Caco-2 (cell line): ENCODE results near the gene FARP1. TPM values are rescaled to one million over a fixed set of nuclear protein-coding genes. Genes with fewer than 3 reads are reported as not detected.

Source experiments
- BruUV-seq: library from RNA; stranded (reverse); fragments of 400-500 nt; replicated peaks from 2 replicates; lab custom pipeline; 2021; lab: Mats Ljungman, UMichigan
- CTCF ChIA-PET: fragments of 300-600 bp; sonication (Branson Sonifier 250); formaldehyde crosslinking; loops from one replicate; lab custom pipeline; 2022; ENCODE audit warnings: antibody characterized with exemption; lab: Charles Lee
- POLR2A ChIA-PET: fragments of 300-600 bp; sonication (Branson Sonifier 250); formaldehyde crosslinking; loops from one replicate; lab custom pipeline; 2022; ENCODE audit warnings: antibody characterized with exemption; lab: Charles Lee
- DNase-seq, 2 experiments: peaks; one replicate each; pipeline versions ENCODE4 v3.0.0 to v3.0.0-alpha.2; 2020 to 2022
- H3K27me3 ChIP-seq: replicated peaks from 2 replicates; pipeline ENCODE4 v1.6.0; 2011; ENCODE audit warnings: low read length; ENCODE audit not compliant: control insufficient read depth, insufficient read depth
- H3K36me3 ChIP-seq: 2 replicates; pipeline ENCODE4 v1.5.1; 2011; ENCODE audit warnings: low read length; ENCODE audit not compliant: control insufficient read depth, insufficient read depth
- H3K4me1 ChIP-seq: fragments of 250-450 bp; sonication (Bioruptor Pico); 2 replicates; pipeline ENCODE4 v1.5.1; 2020; ENCODE audit warnings: mild to moderate bottlenecking
- H3K4me3 ChIP-seq: 2 replicates; pipeline ENCODE4 v1.5.1; 2011; ENCODE audit warnings: low read depth, mild to moderate bottlenecking, control low read depth, low read length
- H3K9me3 ChIP-seq: fragments of 250-450 bp; sonication (Bioruptor Pico); 2 replicates; pipeline ENCODE4 v1.5.1; 2020; ENCODE audit warnings: mild to moderate bottlenecking, moderate library complexity
- H3K27ac Mint-ChIP-seq: one replicate; pipeline ENCODE4 v1.8.0; 2022; ENCODE audit warnings: mixed read lengths; ENCODE audit not compliant: unreplicated experiment
- H3K27me3 Mint-ChIP-seq: one replicate; pipeline ENCODE4 v1.8.0; 2022; ENCODE audit warnings: mixed read lengths; ENCODE audit not compliant: insufficient read depth, unreplicated experiment
- H3K36me3 Mint-ChIP-seq: one replicate; pipeline ENCODE4 v1.8.0; 2022; ENCODE audit warnings: mild to moderate bottlenecking, mixed read lengths; ENCODE audit not compliant: insufficient read depth, unreplicated experiment
- H3K4me1 Mint-ChIP-seq: one replicate; pipeline ENCODE4 v1.8.0; 2022; ENCODE audit warnings: low read depth, mixed read lengths; ENCODE audit not compliant: unreplicated experiment
- H3K4me3 Mint-ChIP-seq: one replicate; pipeline ENCODE4 v1.8.0; 2022; ENCODE audit warnings: mild to moderate bottlenecking, moderate library complexity, mixed read lengths; ENCODE audit not compliant: unreplicated experiment
- H3K9me3 Mint-ChIP-seq: one replicate; pipeline ENCODE4 v1.8.0; 2022; ENCODE audit warnings: mixed read lengths; ENCODE audit not compliant: unreplicated experiment
- intact Hi-C: fragments of 100-400 bp; cut with micrococcal nuclease; formaldehyde crosslinking; loops from one replicate; pipeline ENCODE4 v1.10.0; 2022; ENCODE audit not compliant: unreplicated experiment
- microRNA-seq: library from miRNA; unstranded; fragments of <30 nt; microRNA quantifications from one replicate; pipeline ENCODE4 v1.2.0, GENCODE V29; 2022
- total RNA-seq: library from RNA; stranded (reverse); gene quantifications from 2 replicates; pipeline ENCODE4 v1.2.3, GENCODE V29; 2022
- TF ChIP-seq, protein P1 (sequence below), 2 experiments: fragments of 200-600 bp in 1 of 2; IDR thresholded peaks; 1 replicate in 1 of 2; 2 replicates in 1 of 2; pipeline versions ENCODE4 v1.5.1 to v1.8.0; 2011 to 2022; ENCODE audit warnings: antibody characterized with exemption in 1 of 2, control low read depth in 1 of 2, inconsistent platforms in 1 of 2, low read depth in 1 of 2, low read length in 1 of 2, mild to moderate bottlenecking in 1 of 2, moderate library complexity in 1 of 2; ENCODE audit not compliant: insufficient read depth in 1 of 2, severe bottlenecking in 1 of 2, unreplicated experiment in 1 of 2

FARP1 gene
- total RNA-seq, 1 experiment from 2014 or later: 189 TPM

DNA sequence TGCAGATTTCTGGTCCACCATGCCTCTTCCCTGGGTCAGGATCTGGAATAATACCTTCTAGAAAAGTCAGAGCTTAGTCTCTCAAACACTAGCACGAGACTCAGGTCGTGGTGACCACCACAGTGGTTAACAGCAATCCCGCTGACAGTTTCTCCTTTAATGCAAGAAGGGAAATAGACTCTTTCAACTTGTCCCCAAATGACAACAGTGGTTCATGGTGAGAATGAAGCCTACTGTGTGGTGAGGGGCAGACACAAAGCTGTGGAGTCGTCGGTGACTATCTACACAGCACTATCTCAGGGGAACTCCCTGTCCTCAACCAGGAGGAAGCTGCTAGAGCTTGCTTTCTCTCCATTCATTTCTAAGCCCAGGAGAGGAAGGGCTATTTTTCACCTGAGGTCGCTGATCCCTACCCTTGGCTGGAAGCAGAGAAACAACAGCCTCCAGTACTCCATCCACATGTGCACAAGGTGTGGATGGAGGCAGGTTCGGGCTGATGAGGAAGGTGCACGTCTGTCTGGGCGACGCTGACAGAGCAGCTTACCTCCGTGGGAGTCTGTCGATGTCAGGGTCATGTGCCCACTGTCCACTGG, 361.6 kb downstream of the FARP1 start:
- H3K4me3 Mint-ChIP-seq: no peak overlapping the region
- no TSS peak for BruUV-seq
- peaks cover 82% of the 10 kb centered on the region for H3K36me3 Mint-ChIP-seq
- ChIA-PET POLR2A (no interaction called here), CTCF (no interaction called here)
- Histone ChIP-seq H3K4me3 (no peak overlapping the region), H3K9me3 (no peaks in the 10 kb centered on the region), H3K36me3 (peaks cover 2% of the 10 kb centered on the region; the same call in 1 of the 2 replicates), H3K27me3 (no peaks in the 10 kb centered on the region), H3K4me1 (peaks cover 22% of the 10 kb centered on the region)
- no peak for DNase-seq
- no peaks in the 10 kb centered on the region for H3K9me3 Mint-ChIP-seq
- intact Hi-C loops: no loop called here
- TF ChIP-seq, protein P1, sequence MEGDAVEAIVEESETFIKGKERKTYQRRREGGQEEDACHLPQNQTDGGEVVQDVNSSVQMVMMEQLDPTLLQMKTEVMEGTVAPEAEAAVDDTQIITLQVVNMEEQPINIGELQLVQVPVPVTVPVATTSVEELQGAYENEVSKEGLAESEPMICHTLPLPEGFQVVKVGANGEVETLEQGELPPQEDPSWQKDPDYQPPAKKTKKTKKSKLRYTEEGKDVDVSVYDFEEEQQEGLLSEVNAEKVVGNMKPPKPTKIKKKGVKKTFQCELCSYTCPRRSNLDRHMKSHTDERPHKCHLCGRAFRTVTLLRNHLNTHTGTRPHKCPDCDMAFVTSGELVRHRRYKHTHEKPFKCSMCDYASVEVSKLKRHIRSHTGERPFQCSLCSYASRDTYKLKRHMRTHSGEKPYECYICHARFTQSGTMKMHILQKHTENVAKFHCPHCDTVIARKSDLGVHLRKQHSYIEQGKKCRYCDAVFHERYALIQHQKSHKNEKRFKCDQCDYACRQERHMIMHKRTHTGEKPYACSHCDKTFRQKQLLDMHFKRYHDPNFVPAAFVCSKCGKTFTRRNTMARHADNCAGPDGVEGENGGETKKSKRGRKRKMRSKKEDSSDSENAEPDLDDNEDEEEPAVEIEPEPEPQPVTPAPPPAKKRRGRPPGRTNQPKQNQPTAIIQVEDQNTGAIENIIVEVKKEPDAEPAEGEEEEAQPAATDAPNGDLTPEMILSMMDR (IDR thresholded peaks at IDR 0.05; ENCODE audit: insufficient read depth in 1 of 2, low read depth in 1 of 2, low read length in 1 of 2, severe bottlenecking in 1 of 2, unreplicated experiment in 1 of 2): no peak
- no peak overlapping the region for H3K27ac Mint-ChIP-seq
- H3K27me3 Mint-ChIP-seq: no peaks in the 10 kb centered on the region
- peaks cover 54% of the 10 kb centered on the region for H3K4me1 Mint-ChIP-seq

Small RNA genes lying within 50 kb of the gene (microRNA-seq; reads per million reads assigned to microRNA genes)
- gene MIR3170: 0.93 reads per million

Other genes with a start within 250 kb of the FARP1 start
- 247 and 253 TPM in 2 replicates for gene IPO5, start 189.4 kb upstream of the FARP1 start, total RNA-seq
- gene RNF113B, start 34.2 kb downstream of the FARP1 start, total RNA-seq: not detected in 2 replicates